Measurements from ENCODE around the gene CREB3L2.
"Not testable (repeated sequence)": the region's sequence is repeated elsewhere in the genome, so short reads cannot be mapped to it uniquely, and the experiment has no call there.

Gene CREB3L2

DNA sequence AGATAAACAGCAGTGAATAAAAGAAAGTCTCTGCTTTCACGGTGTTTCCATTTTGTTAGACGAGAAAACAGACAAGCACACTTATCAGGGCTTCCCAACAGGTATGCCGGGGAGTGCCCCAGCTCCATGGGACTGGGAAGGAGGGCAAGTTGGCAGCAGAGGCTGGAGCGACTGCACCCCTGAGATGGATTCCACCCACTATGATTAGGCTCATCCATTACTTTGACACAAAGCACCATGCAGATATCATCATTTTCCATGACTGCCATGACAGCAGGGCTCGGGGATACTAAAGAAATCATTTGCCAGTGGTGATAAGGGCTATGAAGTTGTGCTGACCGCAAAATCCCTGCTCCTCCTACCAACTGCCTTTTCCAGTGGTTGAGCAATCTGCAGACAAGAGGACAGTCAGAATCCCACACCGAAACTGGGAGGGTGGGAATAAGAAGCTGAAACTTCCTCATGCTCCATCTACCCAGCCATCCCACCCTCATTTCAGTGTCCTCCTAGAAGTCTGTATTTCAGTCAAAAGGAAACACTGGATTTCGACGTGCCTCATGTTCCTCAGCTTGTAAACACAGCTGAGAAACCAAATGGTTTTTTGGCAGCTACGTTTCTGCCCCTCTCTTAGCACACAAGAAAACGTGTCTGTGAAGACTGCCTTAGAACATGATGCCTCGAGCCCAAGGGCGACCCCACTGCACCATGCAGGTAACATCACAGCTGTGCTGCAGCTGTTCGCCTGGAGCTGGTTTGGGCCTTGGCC lies 15.5 kb downstream of the CREB3L2 start:
- no peak for DNase-seq

GRCh38 chr7:137985897-137986251 lies 16.0 kb downstream of the CREB3L2 start:
- no peak for DNase-seq

DNA sequence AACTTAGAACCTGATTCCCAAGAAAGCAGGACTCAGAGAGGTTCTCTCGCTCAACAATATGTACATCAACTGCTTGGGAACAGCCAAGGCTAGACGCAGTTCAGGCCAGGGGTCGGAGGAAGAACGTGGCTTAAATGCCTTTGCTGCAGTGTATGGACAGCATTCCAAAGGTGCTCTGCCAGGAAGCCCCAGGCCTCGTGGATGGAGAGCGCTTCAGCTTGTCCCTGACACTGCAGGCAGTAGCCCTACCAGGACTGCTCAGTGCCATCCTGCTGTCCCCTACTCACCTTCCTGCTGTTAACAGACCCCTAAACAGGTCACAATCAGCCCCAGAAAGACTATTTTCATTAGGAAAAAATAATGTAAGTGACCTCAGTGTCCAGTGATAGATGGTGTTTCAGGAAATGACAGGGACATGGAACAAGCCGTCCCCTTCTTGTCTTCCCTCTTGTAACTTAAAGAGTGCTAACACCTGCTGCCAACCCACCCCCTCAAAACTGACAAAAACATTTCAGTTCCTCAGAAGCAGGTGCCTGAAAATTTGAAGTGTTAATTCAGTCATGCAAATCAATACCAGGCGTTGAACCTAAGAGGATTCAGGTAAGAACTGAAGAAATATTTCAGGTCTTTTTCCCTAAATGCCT lies 16.5 kb downstream of the CREB3L2 start:
- peak; percentile 25 for DNase-seq

- DNase-seq, result no peak
These were observed 17.5 kb downstream of the CREB3L2 start for GRCh38 chr7:137984181-137985041.

DNA sequence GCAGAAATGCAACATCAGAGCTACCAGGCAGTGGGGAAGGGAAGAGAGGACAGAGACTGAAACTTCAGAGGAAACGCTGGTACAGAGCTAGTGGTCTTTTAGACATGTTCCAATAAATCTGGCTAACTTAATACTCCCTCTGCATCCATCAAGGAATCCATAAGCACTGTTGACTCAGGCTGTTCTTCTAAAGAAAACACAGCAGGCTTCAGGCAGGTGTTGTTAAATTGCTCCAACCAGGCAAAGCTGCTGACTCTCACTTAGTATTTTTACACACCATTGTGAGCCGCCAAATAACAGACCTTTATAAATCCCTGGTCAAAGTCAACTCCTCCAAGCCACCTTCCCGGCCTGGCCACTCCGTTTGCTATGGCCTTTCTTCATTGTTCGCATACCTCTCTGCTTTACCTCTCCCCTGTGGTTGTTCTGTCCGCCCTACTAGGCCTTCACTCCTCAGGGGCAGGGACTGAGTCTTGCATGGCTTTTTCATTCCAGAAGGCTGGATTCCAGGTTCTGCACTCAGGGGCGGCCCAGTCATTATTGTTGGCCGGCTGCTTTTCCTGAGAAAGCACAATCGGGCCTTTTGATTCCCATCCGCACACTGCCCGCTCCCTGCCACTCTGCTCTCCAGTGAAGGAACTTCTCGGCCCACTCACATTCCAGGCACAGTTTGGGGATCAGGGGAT lies 18.4 kb downstream of the CREB3L2 start:
- DNase-seq, result no peak

- DNase-seq, result not testable (repeated sequence)
These were observed 19.5 kb downstream of the CREB3L2 start for GRCh38 chr7:137982394-137982793.

GRCh38 chr7:137981668-137982067 lies 20.2 kb downstream of the CREB3L2 start:
- DNase-seq, result no peak

DNA sequence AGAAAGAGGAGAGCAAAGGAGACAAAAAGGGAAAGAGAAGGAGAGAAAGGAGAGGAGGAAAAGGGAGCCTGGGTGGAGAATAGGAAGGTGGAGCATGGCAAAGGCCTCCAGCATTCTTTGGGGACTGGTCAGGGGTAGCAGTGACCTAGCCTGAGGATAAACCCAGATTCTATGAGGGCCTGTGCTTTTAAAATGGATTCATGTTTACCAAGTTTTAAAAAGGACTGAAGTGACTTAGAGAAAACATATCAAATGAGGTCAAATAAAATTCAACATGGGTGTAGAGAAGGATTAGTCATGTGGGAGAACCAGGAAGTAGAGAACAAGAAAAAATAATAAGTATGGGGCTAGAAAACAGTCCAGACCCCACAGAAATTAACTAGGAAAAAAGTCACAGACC lies 20.7 kb downstream of the CREB3L2 start:
- no peak for DNase-seq

DNA sequence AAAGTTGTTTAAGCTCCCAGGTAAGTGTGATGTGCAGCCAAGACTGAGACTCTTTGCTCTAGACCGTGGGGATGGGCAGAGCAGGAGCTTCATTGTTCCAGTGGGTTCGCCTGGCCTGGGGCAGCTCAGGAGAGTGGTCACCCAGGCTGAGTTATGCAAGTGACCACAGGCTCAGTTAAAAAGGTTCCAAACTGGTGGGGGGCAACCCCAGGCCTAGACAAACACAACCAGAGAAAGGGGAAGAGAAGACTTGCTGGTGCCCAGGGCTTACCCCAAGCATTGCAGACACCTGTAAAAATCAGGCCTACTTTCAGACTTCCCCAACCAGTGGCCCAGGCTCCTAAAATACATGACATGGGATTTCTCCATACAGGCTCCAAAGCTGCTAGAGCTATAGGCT lies 21.6 kb downstream of the CREB3L2 start:
- DNase-seq, result no peak

GRCh38 chr7:137978464-137979237 lies 23.2 kb downstream of the CREB3L2 start:
- DNase-seq, result no peak

DNA sequence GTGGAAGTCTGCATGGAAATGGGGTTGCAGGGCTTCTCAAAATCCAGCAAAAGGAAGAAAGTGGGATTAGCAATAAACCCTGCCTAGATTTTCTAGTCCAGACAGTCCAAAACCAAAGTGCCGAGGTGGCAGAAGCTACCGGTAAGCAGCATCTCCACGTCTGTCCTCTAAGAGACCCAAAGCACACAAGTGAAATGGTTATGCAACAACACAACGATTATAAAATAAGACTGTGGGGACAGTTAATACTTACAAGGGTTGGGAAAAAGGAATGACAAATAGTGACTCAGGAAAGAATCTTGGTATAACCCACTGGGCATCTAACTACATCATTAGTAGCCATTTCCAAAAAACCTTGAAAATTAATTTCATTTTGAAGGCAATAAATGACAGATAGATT lies 24.7 kb downstream of the CREB3L2 start:
- DNase-seq, result no peak

GRCh38 chr7:137976696-137977095 lies 25.2 kb downstream of the CREB3L2 start:
- DNase-seq, result no peak

- DNase-seq, result no peak
These were observed 25.7 kb downstream of the CREB3L2 start for GRCh38 chr7:137976232-137976631.

DNA sequence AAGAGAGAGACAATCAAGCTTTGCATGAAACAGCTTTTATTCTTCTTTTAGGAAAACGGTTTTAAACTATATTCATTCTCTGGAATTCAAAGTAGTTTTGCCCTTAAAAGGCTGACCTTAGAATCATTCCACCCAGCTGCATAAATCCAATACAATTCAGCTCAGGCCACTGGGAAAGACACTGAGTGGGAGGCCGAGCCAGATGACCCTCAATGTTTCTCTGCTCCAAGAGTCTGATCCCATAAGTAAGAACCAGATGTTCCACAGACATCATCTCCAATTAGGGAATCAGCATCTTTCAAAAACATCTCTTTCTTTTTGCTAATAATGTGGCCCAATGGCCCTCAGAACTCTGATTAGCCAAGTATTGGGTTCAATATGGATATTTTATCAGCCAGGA lies 26.1 kb downstream of the CREB3L2 start:
- no peak for DNase-seq

GRCh38 chr7:137975221-137975620 lies 26.7 kb downstream of the CREB3L2 start:
- DNase-seq, result no peak

DNA sequence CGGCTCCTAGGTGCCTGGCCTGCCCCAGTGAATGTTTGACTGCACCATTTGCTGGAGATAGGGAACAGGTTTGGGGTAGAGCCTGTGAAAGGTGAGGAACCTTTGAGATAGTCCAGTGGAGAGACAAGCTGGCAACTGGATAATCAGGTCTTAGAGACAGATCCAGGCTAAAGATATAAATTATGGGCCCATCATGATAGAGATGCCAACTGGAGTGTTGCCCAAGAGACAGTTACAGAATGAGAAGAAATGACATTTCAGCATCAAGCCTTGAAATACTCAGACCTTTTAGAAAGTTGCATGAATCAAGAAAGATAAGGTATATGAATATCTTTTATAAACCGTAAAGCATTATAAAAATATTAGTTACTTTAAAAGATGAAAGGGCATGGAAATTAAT lies 27.1 kb downstream of the CREB3L2 start:
- no peak for DNase-seq

DNA sequence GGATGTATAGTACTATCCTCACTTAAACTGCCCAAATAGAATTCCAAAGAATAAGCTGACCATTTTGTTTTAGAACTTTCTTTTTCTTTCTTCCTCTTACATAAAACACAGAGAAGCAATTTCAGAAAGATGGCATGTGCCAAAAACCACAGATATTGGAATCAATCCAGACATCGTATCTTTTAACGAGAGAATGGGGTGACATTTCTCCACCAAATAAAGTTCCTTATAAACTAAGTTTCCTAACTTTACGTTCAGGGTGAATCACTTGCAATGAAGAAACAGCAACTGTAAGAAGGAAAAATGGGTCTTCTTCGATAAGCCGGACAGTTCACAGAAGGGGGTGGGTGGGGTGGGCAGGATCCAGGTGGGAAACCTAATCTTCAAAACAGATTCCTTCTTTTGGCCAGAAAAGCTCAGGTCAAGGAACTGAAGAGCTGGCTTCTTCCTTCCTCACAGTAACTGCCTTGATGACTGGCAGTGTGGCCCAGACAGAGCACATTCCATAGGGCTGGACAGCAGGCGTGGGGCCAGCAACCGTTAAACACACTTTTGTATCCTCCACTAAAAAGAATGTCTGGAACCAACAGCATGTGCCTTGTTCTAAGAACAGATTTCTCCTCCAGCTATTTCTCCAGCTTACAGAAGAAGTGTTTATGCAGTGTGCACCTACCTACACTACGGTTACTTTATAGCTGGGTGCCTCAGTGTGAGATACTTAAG lies 31.5 kb downstream of the CREB3L2 start:
- no peak for DNase-seq

DNA sequence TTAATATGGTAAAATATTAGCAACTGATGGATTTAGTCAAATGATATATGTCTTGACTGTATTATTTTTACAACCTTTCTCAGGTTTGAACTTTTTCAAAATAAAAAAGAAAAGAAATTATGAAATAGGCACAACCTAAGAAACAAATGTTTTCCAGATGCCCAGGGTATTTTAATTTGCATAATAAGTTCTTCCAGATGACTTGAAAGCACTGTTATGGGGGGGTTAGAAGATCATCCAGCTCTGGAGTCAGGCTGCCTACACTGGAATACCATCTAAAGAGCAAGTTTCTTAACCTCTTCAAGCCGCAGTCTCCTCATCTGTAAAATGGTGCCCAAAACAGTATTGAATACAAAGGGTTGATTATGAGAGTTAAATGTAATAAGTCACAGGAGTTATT lies 32.1 kb downstream of the CREB3L2 start:
- no peak for DNase-seq

- DNase-seq, result no peak
These were observed 33.0 kb downstream of the CREB3L2 start for GRCh38 chr7:137968890-137969289.

DNA sequence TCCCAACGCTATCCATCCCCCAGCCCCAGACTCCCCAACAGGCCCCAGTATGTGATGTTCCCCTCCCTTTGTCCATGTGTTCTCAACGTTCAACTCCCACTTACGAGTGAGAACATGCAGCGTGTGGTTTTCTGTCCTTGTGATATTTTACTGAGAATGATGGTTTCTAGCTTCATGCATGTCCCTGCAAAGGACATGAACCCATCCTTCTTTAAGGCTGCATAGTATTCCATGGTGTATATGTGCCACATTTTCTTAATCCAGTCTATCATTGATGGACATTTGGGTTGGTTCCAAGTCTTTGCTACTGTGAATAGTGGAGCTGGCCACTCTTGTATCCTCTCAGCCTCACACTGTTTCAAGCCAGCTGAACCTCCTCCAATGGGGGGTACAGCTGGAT lies 33.5 kb downstream of the CREB3L2 start:
- DNase-seq, result not testable (repeated sequence)

DNA sequence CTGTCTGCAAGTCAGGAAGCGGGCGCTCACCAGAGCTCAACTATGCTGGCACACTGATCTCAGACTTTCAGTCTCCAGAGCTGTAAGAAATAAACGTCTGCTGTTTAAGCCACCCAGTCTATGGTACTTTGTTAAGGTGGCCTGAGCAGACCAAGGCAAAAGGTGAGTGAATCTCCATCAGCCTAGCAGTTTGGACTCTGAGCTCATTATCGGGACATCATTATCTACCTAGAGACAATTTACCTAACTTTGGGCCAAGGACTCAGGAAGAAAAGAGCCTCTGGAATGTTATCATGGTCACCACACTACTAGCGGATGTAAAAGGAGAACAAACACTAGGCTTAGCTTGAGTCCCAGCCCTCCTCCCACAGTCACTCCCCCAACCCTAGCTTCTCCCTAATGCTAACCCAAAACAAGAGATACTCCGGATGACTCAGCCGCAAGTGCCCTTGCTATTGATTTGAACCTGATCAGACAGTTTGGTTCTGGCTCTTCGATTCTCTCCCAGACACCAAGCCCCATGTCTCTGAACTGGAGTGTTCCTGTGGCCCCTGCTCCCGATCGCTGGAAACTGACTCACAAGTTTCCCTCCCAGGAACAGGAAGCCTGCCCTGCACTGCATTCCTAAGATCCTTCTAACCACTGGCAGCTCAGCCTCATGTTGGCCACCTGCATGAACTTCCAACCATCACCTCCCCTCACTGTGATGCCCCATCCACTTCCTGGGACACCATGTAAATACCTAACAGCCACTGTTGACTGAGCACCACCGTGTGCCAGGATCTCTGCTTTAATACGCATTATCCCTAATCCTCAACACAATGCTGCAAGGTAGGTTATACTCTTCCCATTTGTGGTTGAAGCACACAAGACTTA lies 34.5 kb downstream of the CREB3L2 start:
- DNase-seq, result no peak

All from CD4-positive, alpha-beta T cell treated with Interleukin-15 for 1 hour (primary cell).